SK-N-SH (cell line): ENCODE results near the gene ALX1.

Experiments used
- CHD2 ChIP-seq: fragments of 150-350 bp; IDR thresholded peaks from 2 replicates; pipeline ENCODE4 v1.6.1; 2018; ENCODE audit warnings: low read length; ENCODE audit not compliant: partially characterized antibody
- EP300 ChIP-seq, 2 experiments: IDR thresholded peaks; 2 replicates each; pipeline versions ENCODE4 v1.4.0 to v1.6.1; 2012; ENCODE audit warnings: borderline replicate concordance in 1 of 2, low read depth in 1 of 2, low read length in 1 of 2
- EZH2phosphoT487 ChIP-seq: fragments of 200-600 bp; sonication (generic); IDR thresholded peaks from 2 replicates; pipeline ENCODE4 v1.6.1; 2017; ENCODE audit warnings: low read depth, mixed run types, mild to moderate bottlenecking, antibody characterized with exemption, moderate library complexity, borderline replicate concordance
- GABPA ChIP-seq: IDR thresholded peaks from 2 replicates; pipeline ENCODE4 v1.4.0; 2012; ENCODE audit warnings: low read depth, mild to moderate bottlenecking
- MEF2A ChIP-seq: IDR thresholded peaks from 2 replicates; pipeline ENCODE4 v1.4.0; 2012; ENCODE audit warnings: low read depth, borderline replicate concordance
- POLR2AphosphoS5 ChIP-seq: IDR thresholded peaks from 2 replicates; pipeline ENCODE4 v1.6.1; 2012; ENCODE audit warnings: low read depth, low read length
- RCOR1 ChIP-seq: fragments of 150-350 bp; IDR thresholded peaks from 2 replicates; pipeline ENCODE4 v1.6.1; 2017; ENCODE audit warnings: antibody characterized with exemption, low read length
- RFX5 ChIP-seq: IDR thresholded peaks from 2 replicates; pipeline ENCODE4 v1.6.1; 2012; ENCODE audit warnings: mild to moderate bottlenecking, improper control_type of control experiment, low read length
- SIN3A ChIP-seq: IDR thresholded peaks from 2 replicates; pipeline ENCODE4 v1.6.1; 2012; ENCODE audit warnings: low read depth, mild to moderate bottlenecking, low read length, moderate library complexity, borderline replicate concordance
- TAF1 ChIP-seq: IDR thresholded peaks from 2 replicates; pipeline ENCODE4 v1.6.1; 2012; ENCODE audit warnings: low read depth, mild to moderate bottlenecking, low read length, moderate library complexity, borderline replicate concordance
- TCF12 ChIP-seq: IDR thresholded peaks from 2 replicates; pipeline ENCODE4 v1.4.0; 2012
- TF ChIP-seq, protein P1 (sequence below): IDR thresholded peaks from 2 replicates; pipeline ENCODE4 v1.4.0; 2012; ENCODE audit warnings: low read depth
- TF ChIP-seq, protein P2 (sequence below): fragments of 200-600 bp; sonication (generic); IDR thresholded peaks from 2 replicates; pipeline ENCODE4 v1.6.1; 2017; ENCODE audit warnings: antibody characterized with exemption, mild to moderate bottlenecking, moderate library complexity

DNA sequence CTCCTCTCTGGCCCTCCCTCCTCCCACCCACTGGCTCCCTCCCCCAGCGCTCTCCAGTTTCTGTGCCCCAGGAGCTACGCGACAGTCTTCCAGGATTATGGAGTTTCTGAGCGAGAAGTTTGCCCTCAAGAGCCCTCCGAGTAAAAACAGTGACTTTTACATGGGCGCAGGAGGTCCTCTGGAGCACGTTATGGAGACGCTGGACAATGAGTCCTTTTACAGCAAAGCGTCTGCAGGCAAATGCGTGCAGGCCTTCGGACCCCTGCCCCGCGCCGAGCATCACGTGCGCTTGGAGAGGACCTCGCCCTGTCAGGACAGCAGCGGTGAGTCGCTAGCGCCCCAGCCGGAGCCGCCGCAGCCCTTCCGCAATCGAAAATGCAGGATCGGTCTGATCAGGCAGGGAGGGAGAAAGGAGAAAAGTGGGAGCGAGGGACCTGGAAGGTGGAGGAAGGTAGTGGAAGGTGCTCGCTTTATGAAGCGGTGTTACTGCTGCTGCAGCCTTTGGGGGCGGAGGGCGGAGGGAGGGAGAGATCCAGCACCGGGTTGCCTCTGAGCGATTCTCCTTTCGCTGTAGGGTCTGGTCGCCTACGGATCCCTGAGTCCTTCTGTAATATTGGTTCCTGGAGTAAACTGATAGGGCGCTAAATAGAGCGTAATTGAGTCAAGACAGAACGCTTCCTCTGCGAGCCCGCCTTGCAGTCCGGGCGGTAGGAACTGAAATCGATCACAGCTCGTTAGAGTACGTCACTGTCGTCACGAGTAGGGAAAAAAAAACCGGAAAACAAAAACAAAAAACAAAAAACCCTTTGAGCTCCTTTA lies at the start of gene ALX1:
- TF ChIP-seq EZH2phosphoT487 = 0 out of 2 replicates have a peak, but pooled peaks have one; percentile 13
- TF ChIP-seq MEF2A = no peak
- TF ChIP-seq, protein P1, sequence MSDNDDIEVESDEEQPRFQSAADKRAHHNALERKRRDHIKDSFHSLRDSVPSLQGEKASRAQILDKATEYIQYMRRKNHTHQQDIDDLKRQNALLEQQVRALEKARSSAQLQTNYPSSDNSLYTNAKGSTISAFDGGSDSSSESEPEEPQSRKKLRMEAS = no peak
- TF ChIP-seq POLR2AphosphoS5 = no peak
- no peak for TF ChIP-seq TAF1
- TF ChIP-seq, protein P2, sequence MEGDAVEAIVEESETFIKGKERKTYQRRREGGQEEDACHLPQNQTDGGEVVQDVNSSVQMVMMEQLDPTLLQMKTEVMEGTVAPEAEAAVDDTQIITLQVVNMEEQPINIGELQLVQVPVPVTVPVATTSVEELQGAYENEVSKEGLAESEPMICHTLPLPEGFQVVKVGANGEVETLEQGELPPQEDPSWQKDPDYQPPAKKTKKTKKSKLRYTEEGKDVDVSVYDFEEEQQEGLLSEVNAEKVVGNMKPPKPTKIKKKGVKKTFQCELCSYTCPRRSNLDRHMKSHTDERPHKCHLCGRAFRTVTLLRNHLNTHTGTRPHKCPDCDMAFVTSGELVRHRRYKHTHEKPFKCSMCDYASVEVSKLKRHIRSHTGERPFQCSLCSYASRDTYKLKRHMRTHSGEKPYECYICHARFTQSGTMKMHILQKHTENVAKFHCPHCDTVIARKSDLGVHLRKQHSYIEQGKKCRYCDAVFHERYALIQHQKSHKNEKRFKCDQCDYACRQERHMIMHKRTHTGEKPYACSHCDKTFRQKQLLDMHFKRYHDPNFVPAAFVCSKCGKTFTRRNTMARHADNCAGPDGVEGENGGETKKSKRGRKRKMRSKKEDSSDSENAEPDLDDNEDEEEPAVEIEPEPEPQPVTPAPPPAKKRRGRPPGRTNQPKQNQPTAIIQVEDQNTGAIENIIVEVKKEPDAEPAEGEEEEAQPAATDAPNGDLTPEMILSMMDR = no peak
- no peak for TF ChIP-seq RCOR1
- no peak for TF ChIP-seq EP300 (IDR thresholded peaks at IDR 0.05; ENCODE audit: borderline replicate concordance in 1 of 2, low read depth in 1 of 2, low read length in 1 of 2)
- TF ChIP-seq GABPA = no peak
- TF ChIP-seq RFX5 = no peak
- TF ChIP-seq SIN3A = no peak
- TF ChIP-seq CHD2 = no peak
- no peak for TF ChIP-seq TCF12
